GM13976 (cell line): ENCODE measurements around the gene VEGFA.

Experiments used
- DNase-seq: peaks from one replicate; pipeline ENCODE4 v3.0.0; 2012; ENCODE audit warnings: low spot score
- CTCF ChIP-seq: IDR thresholded peaks from 2 replicates; pipeline ENCODE4 v1.5.1; 2012; ENCODE audit warnings: borderline replicate concordance, mild to moderate bottlenecking; ENCODE audit not compliant: insufficient read depth; ENCODE audit errors: extremely low read depth, missing control alignments, control extremely low read depth
- in situ Hi-C: fragments of 300-500 bp; cut with MboI; formaldehyde crosslinking; loops from one replicate; pipeline ENCODE4 v1.12.0; 2022; ENCODE audit warnings: low sequenced_read_pairs, mixed read lengths, inconsistent platforms; ENCODE audit not compliant: unreplicated experiment

The VEGFA gene

GRCh38 chr6:43771858-43772680 is 2.1 kb downstream of the VEGFA start:
- peak; percentile 84 for DNase-seq

GRCh38 chr6:43772681-43773049 is 2.7 kb downstream of the VEGFA start:
- no peak for DNase-seq
- TF ChIP-seq CTCF, result no peak
- in situ Hi-C loops, result loop anchor here (5.0 kb wide), 1 partner anchor 295 kb away; no protein-coding TSS in a partner anchor

More at GRCh38 chr6:43771858-43772680, 2.1 kb downstream of the VEGFA start:
- in situ Hi-C loops, result loop anchor here (5.0 kb wide), 1 partner anchor 295 kb away; no protein-coding TSS in a partner anchor
- no peak for TF ChIP-seq CTCF

- in situ Hi-C loops, result loop anchor here (5.0 kb wide), 1 partner anchor 294 kb away; no protein-coding TSS in a partner anchor
- peak; percentile 79 for TF ChIP-seq CTCF
- peak; percentile 83 for DNase-seq
Measured at GRCh38 chr6:43773050-43773979, 3.3 kb downstream of the VEGFA start.

- in situ Hi-C loops, result loop anchor here (5.0 kb wide), 1 partner anchor 293 kb away; no protein-coding TSS in a partner anchor
- no peak for TF ChIP-seq CTCF
- no peak for DNase-seq
Measured at GRCh38 chr6:43773980-43774775, 4.2 kb downstream of the VEGFA start.

GRCh38 chr6:43774776-43775534 is 4.9 kb downstream of the VEGFA start:
- in situ Hi-C loops, result loop anchor here (5.0 kb wide), 1 partner anchor 292 kb away; no protein-coding TSS in a partner anchor
- DNase-seq, result peak; percentile 91
- peak; percentile 64 for TF ChIP-seq CTCF
